ENCODE data around the gene TECPR2. TPM values are rescaled to one million over a fixed set of nuclear protein-coding genes. Genes with fewer than 3 reads are reported as not detected.
"Not testable (repeated sequence)": the region's sequence is repeated elsewhere in the genome, so short reads cannot be mapped to it uniquely, and the experiment has no call there.

The TECPR2 gene
- total RNA-seq, 1 donor from 2014 or later = 24.5 TPM

GRCh38 chr14:102348376-102348775 lies 14.4 kb upstream of the TECPR2 start:
- TF ChIP-seq CTCF (IDR thresholded peaks at IDR 0.05; ENCODE audit: partially characterized antibody, unreplicated experiment) = no peak
- Mint-ChIP-seq H3K4me3 (ENCODE audit: unreplicated experiment) (no peak overlapping the region), H3K27ac (ENCODE audit: unreplicated experiment) (no peak overlapping the region), H3K36me3 (ENCODE audit: unreplicated experiment) (peaks cover 3% of the 10 kb centered on the region), H3K27me3 (ENCODE audit: unreplicated experiment) (no peaks in the 10 kb centered on the region), H3K9me3 (ENCODE audit: unreplicated experiment) (no peaks in the 10 kb centered on the region), H3K4me1 (ENCODE audit: low read depth, unreplicated experiment) (no peaks in the 10 kb centered on the region)
- no peak for DNase-seq

GRCh38 chr14:102351023-102351422 lies 11.7 kb upstream of the TECPR2 start:
- H3K27ac Mint-ChIP-seq (ENCODE audit: unreplicated experiment) = no peak overlapping the region
- H3K27me3 Mint-ChIP-seq (ENCODE audit: unreplicated experiment) = no peaks in the 10 kb centered on the region
- no peak overlapping the region for H3K4me3 Mint-ChIP-seq (ENCODE audit: unreplicated experiment)
- no peak for DNase-seq
- H3K36me3 Mint-ChIP-seq (ENCODE audit: unreplicated experiment) = peaks cover 3% of the 10 kb centered on the region
- no peaks in the 10 kb centered on the region for H3K9me3 Mint-ChIP-seq (ENCODE audit: unreplicated experiment)
- TF ChIP-seq CTCF (IDR thresholded peaks at IDR 0.05; ENCODE audit: partially characterized antibody, unreplicated experiment) = no peak
- no peaks in the 10 kb centered on the region for H3K4me1 Mint-ChIP-seq (ENCODE audit: low read depth, unreplicated experiment)

- not testable (repeated sequence) for H3K4me1 Mint-ChIP-seq (ENCODE audit: low read depth, unreplicated experiment); H3K9me3 Mint-ChIP-seq (ENCODE audit: unreplicated experiment); H3K4me3 Mint-ChIP-seq (ENCODE audit: unreplicated experiment); H3K27ac Mint-ChIP-seq (ENCODE audit: unreplicated experiment); H3K27me3 Mint-ChIP-seq (ENCODE audit: unreplicated experiment); H3K36me3 Mint-ChIP-seq (ENCODE audit: unreplicated experiment); DNase-seq
Observed at GRCh38 chr14:102351593-102351992, 11.1 kb upstream of the TECPR2 start.

DNA sequence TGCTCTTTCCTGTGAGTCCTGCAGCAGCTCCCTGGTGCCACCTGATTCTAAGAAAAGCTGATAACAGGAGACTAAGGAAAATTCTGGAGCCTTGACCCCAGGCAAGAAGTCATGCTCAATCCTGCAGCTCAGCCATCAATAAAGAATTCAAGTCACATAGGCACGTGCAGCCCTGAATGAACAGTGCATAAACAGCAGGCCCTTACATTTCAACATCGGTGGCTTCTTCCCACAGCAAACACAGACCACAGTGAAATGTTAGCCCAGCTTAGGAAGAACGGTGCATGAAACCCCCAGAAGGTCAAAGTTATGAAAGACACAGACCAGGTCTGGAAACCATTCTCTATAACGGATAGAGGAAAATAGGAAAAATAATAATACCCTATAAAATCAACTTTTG lies 10.5 kb upstream of the TECPR2 start:
- H3K27ac Mint-ChIP-seq (ENCODE audit: unreplicated experiment) = no peak overlapping the region
- no peak for DNase-seq
- peaks cover 3% of the 10 kb centered on the region for H3K36me3 Mint-ChIP-seq (ENCODE audit: unreplicated experiment)
- no peaks in the 10 kb centered on the region for H3K4me1 Mint-ChIP-seq (ENCODE audit: low read depth, unreplicated experiment)
- H3K9me3 Mint-ChIP-seq (ENCODE audit: unreplicated experiment) = no peaks in the 10 kb centered on the region
- no peaks in the 10 kb centered on the region for H3K27me3 Mint-ChIP-seq (ENCODE audit: unreplicated experiment)
- H3K4me3 Mint-ChIP-seq (ENCODE audit: unreplicated experiment) = no peak overlapping the region
- no peak for TF ChIP-seq CTCF (IDR thresholded peaks at IDR 0.05; ENCODE audit: partially characterized antibody, unreplicated experiment)

GRCh38 chr14:102353126-102353619 lies 9.6 kb upstream of the TECPR2 start:
- Mint-ChIP-seq H3K4me1 (ENCODE audit: low read depth, unreplicated experiment) (no peaks in the 10 kb centered on the region), H3K9me3 (ENCODE audit: unreplicated experiment) (no peaks in the 10 kb centered on the region), H3K27ac (ENCODE audit: unreplicated experiment) (no peak overlapping the region), H3K36me3 (ENCODE audit: unreplicated experiment) (peaks cover 3% of the 10 kb centered on the region), H3K4me3 (ENCODE audit: unreplicated experiment) (no peak overlapping the region), H3K27me3 (ENCODE audit: unreplicated experiment) (no peaks in the 10 kb centered on the region)
- TF ChIP-seq CTCF (IDR thresholded peaks at IDR 0.05; ENCODE audit: partially characterized antibody, unreplicated experiment) = no peak
- DNase-seq = no peak

GRCh38 chr14:102356280-102356679 lies 6.5 kb upstream of the TECPR2 start:
- Mint-ChIP-seq H3K27me3 (ENCODE audit: unreplicated experiment) (no peaks in the 10 kb centered on the region), H3K4me3 (ENCODE audit: unreplicated experiment) (no peak overlapping the region), H3K4me1 (ENCODE audit: low read depth, unreplicated experiment) (no peaks in the 10 kb centered on the region), H3K27ac (ENCODE audit: unreplicated experiment) (no peak overlapping the region), H3K9me3 (ENCODE audit: unreplicated experiment) (no peaks in the 10 kb centered on the region), H3K36me3 (ENCODE audit: unreplicated experiment) (no peaks in the 10 kb centered on the region)
- no peak for DNase-seq
- no peak for TF ChIP-seq CTCF (IDR thresholded peaks at IDR 0.05; ENCODE audit: partially characterized antibody, unreplicated experiment)
